Measurements from ENCODE around the gene FLCN.
"Not testable (repeated sequence)": the region's sequence is repeated elsewhere in the genome, so short reads cannot be mapped to it uniquely, and the experiment has no call there.

The FLCN gene, protein sequence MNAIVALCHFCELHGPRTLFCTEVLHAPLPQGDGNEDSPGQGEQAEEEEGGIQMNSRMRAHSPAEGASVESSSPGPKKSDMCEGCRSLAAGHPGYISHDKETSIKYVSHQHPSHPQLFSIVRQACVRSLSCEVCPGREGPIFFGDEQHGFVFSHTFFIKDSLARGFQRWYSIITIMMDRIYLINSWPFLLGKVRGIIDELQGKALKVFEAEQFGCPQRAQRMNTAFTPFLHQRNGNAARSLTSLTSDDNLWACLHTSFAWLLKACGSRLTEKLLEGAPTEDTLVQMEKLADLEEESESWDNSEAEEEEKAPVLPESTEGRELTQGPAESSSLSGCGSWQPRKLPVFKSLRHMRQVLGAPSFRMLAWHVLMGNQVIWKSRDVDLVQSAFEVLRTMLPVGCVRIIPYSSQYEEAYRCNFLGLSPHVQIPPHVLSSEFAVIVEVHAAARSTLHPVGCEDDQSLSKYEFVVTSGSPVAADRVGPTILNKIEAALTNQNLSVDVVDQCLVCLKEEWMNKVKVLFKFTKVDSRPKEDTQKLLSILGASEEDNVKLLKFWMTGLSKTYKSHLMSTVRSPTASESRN

GRCh38 chr17:17237026-17237799 lies at the start of gene FLCN:
FLCN (minus strand) TSS chr17:17237168; CDS start chr17:17228137, 9,031 bp downstream.
- DNase-seq, result peak; percentile 90

DNA sequence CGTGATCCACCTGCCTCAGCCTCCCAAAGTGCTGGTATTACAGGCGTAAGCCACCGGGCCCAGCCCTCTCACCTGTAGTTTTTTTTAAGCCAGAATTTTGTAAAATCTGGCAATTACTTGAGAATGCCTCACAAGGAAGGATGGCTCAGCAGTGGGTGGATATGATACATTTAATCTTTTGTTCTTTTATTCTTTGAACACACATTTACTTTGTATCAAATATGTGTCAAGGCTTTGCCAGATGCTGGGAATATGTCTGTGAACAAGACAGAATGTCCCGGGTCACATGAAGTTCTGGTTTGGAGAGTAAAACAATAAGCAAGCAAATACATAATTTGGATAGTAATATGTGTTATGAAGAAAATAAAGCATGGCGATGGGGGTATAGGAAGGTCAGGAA lies 49.0 kb upstream of the FLCN start:
- no peak for DNase-seq

- peak; percentile 97 for DNase-seq
Measured at GRCh38 chr17:17280613-17281549, 43.9 kb upstream of the FLCN start, which contains the start of gene COPS3. COPS3 (minus strand) TSS chr17:17281246; CDS start chr17:17281186, 60 bp downstream.

GRCh38 chr17:17279316-17279715 lies 42.3 kb upstream of the FLCN start:
- DNase-seq, result no peak

- not testable (repeated sequence) for DNase-seq
Measured at GRCh38 chr17:17277431-17277830, 40.5 kb upstream of the FLCN start.

DNA sequence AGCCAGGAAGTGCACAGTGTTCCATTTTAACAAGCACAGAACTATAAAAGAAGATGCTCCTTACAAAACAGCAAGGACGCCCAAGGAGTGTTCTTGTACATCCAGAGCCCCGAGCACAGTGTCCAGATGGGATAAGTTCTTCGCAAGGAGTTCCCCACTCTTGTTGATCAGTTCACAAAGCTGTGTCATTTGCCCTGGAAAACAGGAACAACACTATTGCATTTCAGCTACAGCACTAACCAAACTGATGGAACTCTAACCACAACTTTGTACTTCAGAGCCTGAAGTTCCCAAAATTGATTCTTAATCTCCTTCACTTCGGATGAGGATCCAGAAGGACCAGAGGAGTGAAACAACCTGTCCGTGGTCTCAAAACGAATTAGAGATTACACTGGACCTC lies 39.0 kb upstream of the FLCN start:
- DNase-seq, result no peak

DNA sequence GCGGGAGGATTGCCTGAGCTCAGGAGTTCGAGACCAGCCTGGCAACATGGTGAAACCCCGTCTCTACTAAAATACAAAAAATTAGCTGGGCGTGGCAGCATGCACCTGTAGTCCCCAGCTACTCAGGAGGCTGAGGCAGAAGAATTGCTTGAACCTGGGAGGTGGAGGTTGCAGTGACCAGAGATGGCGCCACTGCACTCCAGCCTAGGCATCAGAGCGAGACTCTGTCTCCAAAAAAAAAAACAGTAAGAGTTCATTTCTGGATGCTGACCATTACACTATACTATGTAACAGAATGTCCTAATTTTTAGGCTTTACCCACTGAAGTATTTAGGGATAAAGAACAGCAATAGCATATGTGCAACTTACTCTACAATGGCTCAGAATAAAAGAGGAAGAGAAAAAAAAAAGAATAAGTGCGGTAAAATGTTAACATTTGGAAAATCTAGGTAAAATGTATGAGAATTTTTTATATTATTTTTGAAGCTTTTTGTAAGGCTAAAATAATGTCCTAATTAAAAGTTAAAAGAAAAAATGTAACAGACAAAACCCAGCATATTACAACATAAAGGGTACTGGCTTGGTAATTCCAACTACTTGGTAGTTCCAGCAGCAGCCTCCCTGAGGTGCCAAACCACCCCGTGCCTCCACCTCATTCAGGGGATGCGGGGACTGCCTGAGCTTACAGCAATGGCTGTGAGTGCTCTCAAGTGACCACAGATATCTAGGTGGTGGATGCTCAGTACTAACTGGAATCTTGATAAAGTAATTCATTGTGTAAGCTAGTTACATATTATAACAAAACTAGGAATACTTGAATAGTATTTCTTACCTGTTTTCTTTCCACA lies 33.2 kb upstream of the FLCN start:
- no peak for DNase-seq

GRCh38 chr17:17264430-17264829 lies 27.5 kb upstream of the FLCN start:
- DNase-seq, result no peak

DNA sequence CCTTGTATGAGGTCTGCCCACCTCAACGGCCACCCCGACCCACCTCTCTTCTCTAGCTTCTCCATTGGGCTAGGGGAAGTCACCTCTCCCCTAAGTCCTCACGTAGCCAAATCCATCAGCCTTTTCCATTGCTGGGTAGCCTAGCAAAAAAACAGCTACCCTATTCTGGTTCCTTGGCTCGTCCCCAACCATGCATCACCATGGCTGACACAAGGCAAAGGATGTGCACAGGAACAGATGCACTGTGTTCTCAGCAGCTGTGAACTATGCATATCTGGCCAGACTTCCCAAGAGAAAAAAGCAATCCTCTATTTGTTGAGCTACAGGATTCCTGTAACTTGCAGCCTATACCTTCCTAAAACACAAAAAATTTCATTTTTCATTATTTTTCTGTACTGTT lies 22.0 kb upstream of the FLCN start:
- no peak for DNase-seq

- no peak for DNase-seq
Measured at GRCh38 chr17:17258011-17258410, 21.0 kb upstream of the FLCN start.

- DNase-seq, result no peak
Measured at GRCh38 chr17:17256316-17256715, 19.3 kb upstream of the FLCN start.

DNA sequence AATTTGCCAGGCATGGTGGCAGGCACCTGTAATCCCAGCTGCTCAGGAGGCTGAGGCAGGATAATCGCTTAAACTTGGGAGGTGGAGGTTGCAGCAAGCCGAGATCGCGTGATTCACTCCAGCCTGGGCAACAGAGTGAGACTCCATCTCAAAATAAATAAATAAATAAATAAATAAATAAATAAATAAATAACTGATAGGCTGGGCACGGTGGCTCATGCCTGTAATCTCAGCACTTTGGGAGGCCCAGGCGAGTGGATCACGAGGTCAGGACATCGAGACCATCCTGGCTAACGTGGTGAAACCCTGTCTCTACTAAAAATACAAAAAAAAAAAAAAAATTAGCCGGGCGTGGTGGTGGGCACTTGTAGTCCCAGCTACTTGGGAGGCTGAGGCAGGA lies 18.7 kb upstream of the FLCN start:
- DNase-seq, result not testable (repeated sequence)

DNA sequence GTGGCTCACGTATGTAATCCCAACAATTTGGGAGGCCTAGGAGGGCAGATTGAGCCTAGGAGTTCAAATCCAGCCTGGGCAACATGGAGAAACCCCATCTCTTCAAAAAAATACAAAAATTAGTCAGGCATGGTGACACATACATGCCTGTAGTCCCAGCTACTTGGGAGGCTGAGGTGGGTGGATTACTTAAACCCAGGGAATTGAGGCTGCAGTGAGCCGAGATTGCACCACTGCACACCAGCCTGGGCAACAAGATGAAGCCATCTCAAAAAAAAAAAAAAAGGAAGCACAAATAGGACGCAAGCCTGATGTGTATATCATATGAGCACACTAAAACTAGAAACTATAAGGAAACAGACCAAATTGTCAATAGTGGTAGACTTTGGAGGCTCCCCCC lies 17.1 kb upstream of the FLCN start:
- DNase-seq, result no peak

DNA sequence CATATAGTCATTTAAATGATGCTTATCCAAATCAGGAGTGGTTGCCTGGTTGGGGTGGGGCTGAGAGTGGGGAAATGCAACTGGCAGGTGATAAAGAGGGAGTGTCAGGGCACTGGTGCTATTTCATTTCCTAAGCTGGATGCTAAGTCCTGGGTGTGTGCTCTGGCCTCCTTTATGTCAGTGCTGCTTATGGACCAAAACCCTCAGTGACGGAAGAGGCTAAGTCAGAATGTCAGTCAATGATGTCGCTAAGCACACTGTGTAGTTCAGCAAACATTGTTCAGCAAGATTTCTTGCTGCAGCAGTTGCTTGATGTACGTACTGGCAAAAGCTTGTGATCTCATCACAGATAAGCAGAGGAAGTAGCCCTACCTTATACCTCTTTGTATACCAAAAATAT lies 16.4 kb upstream of the FLCN start:
- no peak for DNase-seq

- no peak for DNase-seq
Measured at GRCh38 chr17:17252149-17252661, 15.2 kb upstream of the FLCN start.

- DNase-seq, result no peak
Measured at GRCh38 chr17:17246879-17247278, 9.9 kb upstream of the FLCN start.

DNA sequence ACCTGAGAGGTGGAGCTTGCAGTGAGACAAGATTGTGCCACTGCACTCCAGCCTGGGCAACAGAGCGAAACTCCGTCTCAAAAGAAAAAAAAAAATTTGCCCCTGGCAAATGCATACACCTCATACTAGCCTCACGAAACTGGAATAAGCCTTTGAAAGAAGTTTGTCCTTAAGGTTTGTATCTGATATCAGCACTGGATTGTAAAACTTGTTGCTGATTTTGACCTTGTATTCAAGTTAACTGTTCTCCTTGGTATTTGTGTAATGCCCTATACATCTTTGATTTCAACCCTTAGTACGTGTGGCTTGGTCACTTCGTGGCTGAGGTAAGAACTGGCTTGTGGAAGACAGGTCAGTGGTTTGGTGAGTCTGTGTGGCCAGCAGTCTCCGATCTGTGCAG lies 6.2 kb upstream of the FLCN start:
- no peak for DNase-seq

GRCh38 chr17:17242246-17242645 lies 5.3 kb upstream of the FLCN start:
- no peak for DNase-seq

GRCh38 chr17:17241656-17242055 lies 4.7 kb upstream of the FLCN start:
- DNase-seq, result no peak

GRCh38 chr17:17239832-17240231 lies 2.9 kb upstream of the FLCN start:
- DNase-seq, result no peak

DNA sequence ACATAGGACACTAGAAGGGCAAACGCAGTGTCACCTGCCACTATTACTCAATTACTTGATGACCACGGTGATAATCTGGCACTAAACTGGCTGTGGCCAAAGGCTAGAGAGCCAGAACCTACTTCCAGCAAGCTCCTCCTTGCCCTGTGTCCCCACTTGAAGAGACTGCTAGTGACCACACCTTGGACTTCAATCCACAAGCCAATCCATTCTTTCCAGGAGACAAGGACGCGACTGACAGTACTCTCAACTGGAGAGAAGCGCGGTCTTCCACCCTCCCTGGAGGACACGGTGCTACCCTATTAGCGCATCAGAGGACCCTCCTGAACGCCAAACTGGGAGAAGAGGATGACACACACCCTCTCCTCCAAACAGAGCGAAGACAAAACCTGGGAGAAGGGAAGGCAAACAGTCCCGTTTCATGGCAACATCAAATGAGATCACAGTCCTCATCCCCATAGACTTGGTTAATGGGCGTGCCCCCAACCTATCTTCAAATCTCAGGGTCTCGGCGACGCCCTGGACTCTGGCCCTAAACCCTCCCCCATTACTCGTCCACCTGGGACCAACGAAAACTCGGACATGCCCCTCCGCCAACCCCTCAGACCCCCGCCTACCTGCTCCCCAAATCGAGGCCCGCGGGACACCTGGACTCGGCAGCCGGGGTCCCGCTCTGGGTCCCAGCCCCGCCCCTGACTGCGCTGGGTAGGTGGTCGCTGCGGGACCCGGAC lies 508 bp downstream of the FLCN start:
- no peak for DNase-seq
